Liver (tissue), 3 donors: ENCODE results near the gene PIANP.

Experiments
- CTCF ChIP-seq: fragments of 150-350 bp; IDR thresholded peaks from 2 replicates; pipeline ENCODE4 v1.5.1; 2017; ENCODE audit warnings: improper control_type of control experiment, low read depth, low read length; ENCODE audit not compliant: missing input control
- EGR1 ChIP-seq, 2 donors: IDR thresholded peaks; 2 replicates each; pipeline ENCODE4 v1.6.1; 2016 to 2018; ENCODE audit warnings: antibody characterized with exemption in 2 of 2, low read depth in 2 of 2
- JUND ChIP-seq, 2 donors: IDR thresholded peaks; 2 replicates each; pipeline ENCODE4 v1.6.1; 2016; ENCODE audit warnings: antibody characterized with exemption in 2 of 2
- MAX ChIP-seq: IDR thresholded peaks from 2 replicates; pipeline ENCODE4 v1.6.1; 2016; ENCODE audit warnings: antibody characterized with exemption
- RAD21 ChIP-seq, 2 donors: IDR thresholded peaks; 2 replicates each; pipeline ENCODE4 v1.6.1; 2016; ENCODE audit warnings: antibody characterized with exemption in 2 of 2, mild to moderate bottlenecking in 2 of 2
- TAF1 ChIP-seq: conservative IDR thresholded peaks from 2 replicates; pipeline ENCODE4 v1.6.1; 2016; ENCODE audit warnings: antibody characterized with exemption, mild to moderate bottlenecking
- YY1 ChIP-seq: IDR thresholded peaks from 2 replicates; pipeline ENCODE4 v1.6.1; 2016; ENCODE audit warnings: antibody characterized with exemption, mild to moderate bottlenecking
- ZBTB33 ChIP-seq: IDR thresholded peaks from 2 replicates; pipeline ENCODE4 v1.6.1; 2016; ENCODE audit warnings: antibody characterized with exemption
- donor health status: healthy.
- donor health status: healthy.

- TF ChIP-seq CTCF (no peak), ZBTB33 (no peak), JUND (IDR thresholded peaks at IDR 0.05) (no peak), YY1 (no peak), MAX (no peak), TAF1 (no peak), RAD21 (IDR thresholded peaks at IDR 0.05) (no peak), EGR1 (IDR thresholded peaks at IDR 0.05; ENCODE audit: low read depth in 2 of 2) (no peak)
Measured at GRCh38 chr12:6695313-6696045, 5.1 kb downstream of the PIANP start.
